AG08395 (cell line): ENCODE measurements around the gene RASGRP3.

Source experiments
- DNase-seq: peaks from one replicate; pipeline ENCODE4 v3.0.0; 2012; ENCODE audit warnings: mixed read lengths, low spot score

Gene RASGRP3

GRCh38 chr2:33492399-33493134, 16.1 kb downstream of the RASGRP3 start:
- DNase-seq: no peak

GRCh38 chr2:33494155-33494779, 17.8 kb downstream of the RASGRP3 start:
- no peak for DNase-seq

- no peak for DNase-seq
Measured at GRCh38 chr2:33494877-33495641, 18.6 kb downstream of the RASGRP3 start.

- DNase-seq: no peak
Measured at GRCh38 chr2:33495683-33496082, 19.2 kb downstream of the RASGRP3 start.

- peak; percentile 51 for DNase-seq
Measured at GRCh38 chr2:33496150-33496549, 19.7 kb downstream of the RASGRP3 start.

- no peak for DNase-seq
Measured at GRCh38 chr2:33496726-33497125, 20.3 kb downstream of the RASGRP3 start.

- DNase-seq: no peak
Measured at GRCh38 chr2:33497221-33497650, 20.8 kb downstream of the RASGRP3 start.

GRCh38 chr2:33498291-33498956, 22.0 kb downstream of the RASGRP3 start:
- DNase-seq: no peak

GRCh38 chr2:33500177-33500576, 23.7 kb downstream of the RASGRP3 start:
- DNase-seq: no peak

- DNase-seq: no peak
Measured at GRCh38 chr2:33502025-33502424, 25.6 kb downstream of the RASGRP3 start.

- no peak for DNase-seq
Measured at GRCh38 chr2:33503002-33503401, 26.6 kb downstream of the RASGRP3 start.

GRCh38 chr2:33505966-33506365, 29.5 kb downstream of the RASGRP3 start:
- DNase-seq: no peak

- DNase-seq: no peak
Measured at GRCh38 chr2:33509908-33510585, 33.6 kb downstream of the RASGRP3 start.

GRCh38 chr2:33510586-33510968, 34.1 kb downstream of the RASGRP3 start:
- no peak for DNase-seq

GRCh38 chr2:33511141-33511540, 34.7 kb downstream of the RASGRP3 start:
- no peak for DNase-seq

GRCh38 chr2:33512112-33512511, 35.7 kb downstream of the RASGRP3 start:
- DNase-seq: no peak

- no peak for DNase-seq
Measured at GRCh38 chr2:33513480-33513879, 37.0 kb downstream of the RASGRP3 start.

- DNase-seq: no peak
Measured at GRCh38 chr2:33516456-33516995, 40.1 kb downstream of the RASGRP3 start.

- no peak for DNase-seq
Measured at GRCh38 chr2:33518200-33518599, 41.8 kb downstream of the RASGRP3 start.

GRCh38 chr2:33518929-33519328, 42.5 kb downstream of the RASGRP3 start:
- DNase-seq: no peak

GRCh38 chr2:33521791-33522281, 45.4 kb downstream of the RASGRP3 start:
- peak; percentile 60 for DNase-seq
